GM12872 (cell line): ENCODE data around the gene PTGES3L.
A peak's percentile ranks its signal among the peaks of the same experiment; 100 is the strongest.

ENCODE experiments used
- CTCF ChIP-seq: IDR thresholded peaks from 3 replicates; pipeline ENCODE4 v1.5.1; 2011; ENCODE audit warnings: low read depth, mild to moderate bottlenecking, low read length, moderate library complexity; ENCODE audit not compliant: insufficient read depth

Gene PTGES3L

GRCh38 chr17:43024407-43025289 lies 44.8 kb upstream of the PTGES3L start, which contains the start of gene RND2:
RND2 (plus strand) TSS chr17:43025231; CDS start chr17:43025348, 117 bp downstream.
- TF ChIP-seq CTCF = peak; percentile 82

GRCh38 chr17:43021741-43022512 lies 42.0 kb upstream of the PTGES3L start, which contains the start of gene VAT1:
VAT1 (minus strand) TSS chr17:43022385; CDS start chr17:43022322, 63 bp downstream.
- TF ChIP-seq CTCF = no peak

- no peak for TF ChIP-seq CTCF
These were observed 41.2 kb upstream of the PTGES3L start for GRCh38 chr17:43020789-43021740.

GRCh38 chr17:43020030-43020621 lies 40.2 kb upstream of the PTGES3L start:
- TF ChIP-seq CTCF = no peak

- no peak for TF ChIP-seq CTCF
These were observed 39.5 kb upstream of the PTGES3L start for GRCh38 chr17:43019418-43019817.

- no peak for TF ChIP-seq CTCF
These were observed 39.1 kb upstream of the PTGES3L start for GRCh38 chr17:43018932-43019331.
